Stimulated activated CD8-positive, alpha-beta memory T cell treated with anti-CD3 and anti-CD28 coated beads, Interleukin-7, amount 100 ng/mL, for 1 hour (primary cell): ENCODE measurements around the gene KCTD19.

Experiments
- DNase-seq, 2 donors: peaks; one replicate each; pipeline ENCODE4 v3.0.0-alpha.2; 2020; ENCODE audit warnings: low read depth in 2 of 2

KCTD19 gene

DNA sequence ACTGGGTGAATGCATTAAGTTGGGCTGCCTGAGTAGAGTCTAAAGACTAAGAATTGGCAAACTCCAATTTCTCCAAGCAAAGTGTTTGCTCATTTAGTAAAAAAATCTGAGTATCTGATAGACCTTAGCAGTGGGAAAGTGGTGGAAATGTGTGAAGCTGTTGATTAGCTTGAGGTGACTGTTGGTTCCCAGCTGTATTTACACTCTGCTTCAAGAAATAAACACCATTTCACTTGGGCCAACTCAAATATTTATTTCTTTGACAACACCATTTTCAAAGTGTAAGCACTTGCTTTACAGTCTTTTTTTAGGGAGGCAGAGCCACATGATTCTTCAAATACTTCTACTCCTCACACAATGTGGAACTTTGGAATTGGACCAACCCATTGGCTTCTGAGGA is 8.7 kb downstream of the KCTD19 start:
- DNase-seq, result no peak

DNA sequence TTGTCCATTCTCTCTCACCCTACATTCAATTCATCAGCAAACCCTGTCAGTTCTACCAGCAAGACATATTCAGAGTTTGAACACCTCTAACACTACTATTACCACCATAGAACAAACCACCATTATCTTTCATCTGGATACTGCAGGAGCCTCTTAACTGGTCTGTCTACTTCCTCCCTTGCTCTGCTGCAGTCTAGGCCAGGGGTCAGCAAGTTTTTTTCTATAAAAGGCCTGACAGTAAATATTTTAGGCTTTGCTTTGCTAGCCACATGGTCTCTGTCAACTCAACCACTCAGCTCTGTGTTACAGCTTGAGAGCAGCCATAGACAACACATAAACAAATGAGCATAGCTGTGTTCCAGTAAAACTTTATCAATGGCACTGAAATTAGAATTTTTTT is 13.8 kb downstream of the KCTD19 start:
- DNase-seq, result no peak

- DNase-seq, result no peak
These were observed 14.7 kb downstream of the KCTD19 start for GRCh38 chr16:67311607-67312488.

DNA sequence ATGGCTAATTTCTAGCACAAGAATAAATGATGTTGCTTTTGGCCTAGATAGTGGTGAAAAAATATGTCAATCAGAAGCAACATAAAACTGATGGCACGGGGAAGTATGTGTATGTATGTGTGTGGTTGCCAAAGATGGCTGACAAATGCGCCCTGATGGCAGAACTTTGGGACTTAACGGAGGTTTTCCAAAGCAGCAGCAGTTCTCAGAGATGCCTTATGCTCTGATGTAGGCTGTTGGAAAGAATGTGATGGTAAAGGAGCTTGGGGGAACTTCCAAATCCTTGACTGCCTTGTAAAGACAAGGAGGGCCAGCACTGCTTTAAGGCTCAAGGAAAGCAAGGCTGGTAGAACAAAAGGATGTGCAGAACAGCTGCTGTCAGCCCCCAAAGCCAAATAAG is 16.0 kb downstream of the KCTD19 start:
- DNase-seq, result no peak

GRCh38 chr16:67305216-67306071 is 21.1 kb downstream of the KCTD19 start:
- no peak for DNase-seq

- no peak for DNase-seq
These were observed 22.5 kb downstream of the KCTD19 start for GRCh38 chr16:67304020-67304419.

- DNase-seq, result no peak
These were observed 23.6 kb downstream of the KCTD19 start for GRCh38 chr16:67302970-67303369.

DNA sequence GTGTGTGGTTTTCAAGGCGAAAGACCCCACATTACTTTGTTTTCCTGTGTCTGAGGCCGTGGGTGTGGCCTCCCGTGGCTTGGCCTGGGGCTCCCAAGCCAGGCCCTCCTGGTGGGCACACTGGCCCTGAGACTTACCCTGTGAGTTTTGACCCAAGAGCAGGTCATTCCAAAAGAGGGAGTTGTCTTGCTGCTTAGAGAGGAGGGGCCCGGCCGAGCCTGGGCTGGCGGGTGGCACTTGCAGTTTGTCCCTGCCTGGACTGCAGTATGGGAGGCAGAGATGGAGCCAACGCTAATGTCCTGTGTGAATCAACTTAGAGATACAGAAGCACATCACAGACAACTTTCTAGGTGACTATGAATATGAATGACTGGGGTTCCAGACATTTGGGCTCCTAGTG is 24.5 kb downstream of the KCTD19 start:
- no peak for DNase-seq

GRCh38 chr16:67301080-67301782 is 25.3 kb downstream of the KCTD19 start:
- no peak for DNase-seq

DNA sequence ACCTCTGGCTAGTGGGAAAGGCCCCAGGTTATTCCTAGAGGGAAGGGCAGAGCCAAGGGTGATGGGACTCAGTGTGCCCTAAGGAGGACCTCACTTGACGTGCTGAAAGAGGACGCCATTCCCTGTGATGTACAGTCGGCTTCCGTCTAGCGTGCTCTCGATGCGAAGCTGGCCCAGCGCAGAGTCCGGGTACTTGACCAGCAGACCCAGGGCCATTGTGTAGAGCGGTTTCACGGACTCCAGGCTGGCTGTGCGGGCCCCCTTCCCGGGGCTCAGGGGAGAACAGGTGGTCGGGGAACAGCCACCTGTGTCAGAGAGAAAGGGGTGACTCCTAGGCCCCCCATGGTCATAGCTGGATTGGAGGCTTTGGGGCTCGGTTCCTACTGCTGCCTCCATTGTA is 27.3 kb downstream of the KCTD19 start:
- DNase-seq, result no peak

GRCh38 chr16:67298277-67298676 is 28.3 kb downstream of the KCTD19 start:
- DNase-seq, result no peak

DNA sequence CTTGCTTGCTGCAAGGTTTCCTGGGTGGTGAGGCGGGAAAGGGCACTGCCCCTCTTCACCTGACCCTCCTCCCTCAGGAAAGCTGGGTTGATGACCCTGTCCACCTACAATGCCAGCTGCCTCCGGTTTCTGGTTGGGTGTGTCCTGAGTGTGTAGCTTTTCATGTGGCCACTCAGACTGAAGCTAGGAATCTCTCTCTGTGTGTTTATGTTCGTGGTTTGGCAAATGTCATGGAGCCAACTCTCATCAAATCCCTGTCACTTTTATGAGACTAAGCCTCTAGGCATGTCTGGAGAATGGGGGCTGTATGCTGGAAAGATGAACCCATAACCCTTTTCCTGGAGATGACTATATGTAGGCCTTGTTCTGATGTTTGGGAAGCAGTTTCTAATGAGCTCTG is 30.1 kb downstream of the KCTD19 start:
- no peak for DNase-seq

DNA sequence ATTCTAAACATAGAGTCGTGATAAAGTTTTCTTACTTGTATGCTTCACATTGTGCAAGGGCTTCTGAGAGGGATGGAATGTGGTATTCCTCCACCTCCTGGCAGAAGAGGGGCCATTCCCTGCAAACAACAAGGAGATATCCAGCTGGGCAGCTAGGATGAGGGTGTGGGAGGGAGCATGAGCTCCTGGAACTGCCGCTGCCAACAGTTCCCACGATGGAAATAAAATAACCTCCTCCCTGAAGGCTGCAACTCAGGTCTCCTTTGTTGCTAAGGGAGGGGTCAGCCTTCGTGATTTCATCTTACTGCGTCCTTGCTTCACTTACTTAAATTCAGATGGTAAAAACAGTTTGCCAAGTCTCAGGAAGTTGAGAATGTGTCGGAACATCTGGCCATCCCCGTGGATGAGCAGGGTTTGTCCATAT is 31.6 kb downstream of the KCTD19 start:
- no peak for DNase-seq

GRCh38 chr16:67294171-67294757 is 32.3 kb downstream of the KCTD19 start:
- no peak for DNase-seq

GRCh38 chr16:67291461-67291860 is 35.1 kb downstream of the KCTD19 start:
- no peak for DNase-seq

GRCh38 chr16:67287960-67288359 is 38.6 kb downstream of the KCTD19 start:
- DNase-seq, result no peak

DNA sequence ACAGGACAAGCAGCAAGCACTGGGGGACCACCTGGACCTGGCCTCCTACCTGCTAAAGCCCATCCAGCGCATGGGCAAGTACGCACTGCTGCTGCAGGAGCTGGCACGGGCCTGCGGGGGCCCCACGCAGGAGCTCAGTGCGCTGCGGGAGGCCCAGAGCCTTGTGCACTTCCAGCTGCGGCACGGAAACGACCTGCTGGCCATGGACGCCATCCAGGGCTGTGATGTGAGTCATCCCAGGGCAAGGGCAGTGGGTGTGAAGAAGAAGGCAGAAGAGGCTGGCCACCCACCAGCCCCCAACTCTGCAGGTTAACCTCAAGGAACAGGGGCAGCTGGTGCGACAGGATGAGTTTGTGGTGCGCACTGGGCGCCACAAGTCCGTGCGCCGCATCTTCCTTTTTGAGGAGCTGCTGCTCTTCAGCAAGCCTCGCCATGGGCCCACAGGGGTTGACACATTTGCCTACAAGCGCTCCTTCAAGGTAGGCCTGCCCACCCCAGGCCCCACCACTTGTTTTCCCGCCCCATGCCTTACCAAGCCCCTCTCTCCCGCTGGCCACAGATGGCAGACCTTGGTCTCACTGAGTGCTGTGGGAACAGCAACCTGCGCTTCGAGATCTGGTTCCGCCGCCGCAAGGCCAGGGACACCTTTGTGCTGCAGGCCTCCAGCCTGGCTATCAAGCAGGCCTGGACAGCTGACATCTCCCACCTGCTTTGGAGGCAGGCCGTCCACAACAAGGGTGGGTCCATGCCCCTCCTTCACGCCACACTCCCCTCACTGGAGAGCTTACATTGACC is 39.9 kb downstream of the KCTD19 start:
- DNase-seq, result no peak

GRCh38 chr16:67284699-67285646 is 41.6 kb downstream of the KCTD19 start:
- DNase-seq, result no peak

DNA sequence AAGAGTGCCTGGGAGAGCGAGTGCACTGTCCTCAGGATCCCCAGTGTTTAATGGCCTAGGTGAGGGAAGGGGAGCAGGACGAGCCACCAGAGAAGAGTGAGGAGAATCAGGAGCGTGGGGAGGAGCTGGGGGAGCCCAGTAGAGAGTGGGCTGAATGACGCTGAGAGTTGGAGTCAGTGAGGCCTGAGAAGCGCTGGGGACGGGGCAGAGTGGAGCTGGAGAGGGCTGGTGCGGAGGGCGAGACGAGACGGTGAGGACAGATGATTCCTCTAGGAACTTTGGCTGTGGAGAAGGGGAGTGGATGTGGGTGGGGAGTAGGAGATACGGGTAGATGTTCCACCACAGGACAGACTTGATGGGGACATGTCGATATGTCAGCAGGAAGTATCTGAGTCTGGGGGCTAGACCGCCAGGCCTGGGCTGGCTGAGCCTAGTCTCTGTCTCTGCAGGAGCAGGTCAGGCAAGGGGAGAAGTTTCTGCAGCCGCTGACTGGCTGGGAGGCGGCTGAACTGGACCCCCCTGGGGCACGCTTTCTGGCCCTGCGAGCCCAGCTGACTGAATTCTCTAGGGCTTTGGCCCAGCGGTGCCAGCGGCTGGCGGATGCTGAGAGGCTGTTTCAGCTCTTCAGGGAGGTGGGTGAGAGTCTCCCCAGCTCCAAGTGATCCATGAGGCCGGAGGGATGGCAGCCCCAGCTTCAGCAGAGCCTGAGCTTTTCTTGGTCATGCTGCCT is 42.5 kb downstream of the KCTD19 start:
- no peak for DNase-seq
